ENCODE measurements around the gene NHERF1. TPM values are rescaled to one million over a fixed set of nuclear protein-coding genes. Genes with fewer than 3 reads are reported as not detected.

The NHERF1 gene
- 81.8 TPM for total RNA-seq

- H3K36me3 ChIP-seq, result no peaks in the 10 kb centered on the region
- H3K9me3 ChIP-seq, result no peaks in the 10 kb centered on the region
- peaks cover 4 to 15% of the 10 kb centered on the region in 2 donors for H3K4me1 ChIP-seq
- H3K27ac ChIP-seq, result peak within 1 kb of the TSS; percentile 83 to 85
- peak; percentile 87 to 98 for DNase-seq (ENCODE audit: low spot score in 2 of 2)
- H3K4me3 ChIP-seq, result peak within 1 kb of the TSS; percentile 92 to 99
- no peaks in the 10 kb centered on the region for H3K27me3 ChIP-seq
- intact Hi-C loops (cut with DNase I), result loop anchor here (1.0 to 5.0 kb wide), 2 partner anchors 28 to 296 kb away; partner anchors contain the start of gene NAT9
- no peak for TF ChIP-seq CTCF (IDR thresholded peaks at IDR 0.05)
These were observed at the start of gene NHERF1 for GRCh38 chr17:74748529-74749278. NHERF1 (plus strand) TSS chr17:74748628; CDS start chr17:74748847, 219 bp downstream.

GRCh38 chr17:74699236-74699635 lies 49.2 kb upstream of the NHERF1 start:
- no peak for TF ChIP-seq CTCF (IDR thresholded peaks at IDR 0.05)
- H3K27me3 ChIP-seq, result no peaks in the 10 kb centered on the region
- no peaks in the 10 kb centered on the region for H3K36me3 ChIP-seq
- no peak overlapping the region for H3K4me3 ChIP-seq
- no peak for DNase-seq (ENCODE audit: low spot score in 2 of 2)
- no peak overlapping the region for H3K27ac ChIP-seq
- no peaks in the 10 kb centered on the region for H3K9me3 ChIP-seq
- intact Hi-C loops (cut with DNase I), result no loop called here
- no peaks in the 10 kb centered on the region for H3K4me1 ChIP-seq

GRCh38 chr17:74702116-74702871 lies 46.1 kb upstream of the NHERF1 start:
- Histone ChIP-seq H3K36me3 (no peaks in the 10 kb centered on the region), H3K4me1 (no peaks in the 10 kb centered on the region), H3K27ac (no peak overlapping the region), H3K4me3 (no peak overlapping the region), H3K27me3 (no peaks in the 10 kb centered on the region), H3K9me3 (no peaks in the 10 kb centered on the region)
- no peak for DNase-seq (ENCODE audit: low spot score in 2 of 2)
- TF ChIP-seq CTCF (IDR thresholded peaks at IDR 0.05), result no peak
- intact Hi-C loops (cut with DNase I), result no loop called here

GRCh38 chr17:74703311-74703710 lies 45.1 kb upstream of the NHERF1 start:
- Histone ChIP-seq H3K4me3 (no peak overlapping the region), H3K36me3 (no peaks in the 10 kb centered on the region), H3K9me3 (no peaks in the 10 kb centered on the region), H3K27ac (no peak overlapping the region), H3K4me1 (no peaks in the 10 kb centered on the region), H3K27me3 (no peaks in the 10 kb centered on the region)
- TF ChIP-seq CTCF (IDR thresholded peaks at IDR 0.05), result no peak
- intact Hi-C loops (cut with DNase I), result no loop called here
- no peak for DNase-seq (ENCODE audit: low spot score in 2 of 2)

- H3K4me3 ChIP-seq, result no peak overlapping the region
- H3K9me3 ChIP-seq, result no peaks in the 10 kb centered on the region
- no peaks in the 10 kb centered on the region for H3K27me3 ChIP-seq
- no peak for TF ChIP-seq CTCF (IDR thresholded peaks at IDR 0.05)
- no peaks in the 10 kb centered on the region for H3K4me1 ChIP-seq
- H3K36me3 ChIP-seq, result no peaks in the 10 kb centered on the region
- intact Hi-C loops (cut with DNase I), result no loop called here
- no peak for DNase-seq (ENCODE audit: low spot score in 2 of 2)
- H3K27ac ChIP-seq, result no peak overlapping the region
These were observed 43.9 kb upstream of the NHERF1 start for GRCh38 chr17:74704544-74704943.

All from ascending aorta (tissue), 2 donors.